Spinal cord (tissue), 10 donors: ENCODE measurements around the gene CCDC9. TPM values are rescaled to one million over a fixed set of nuclear protein-coding genes. Genes with fewer than 3 reads are reported as not detected.
"Not testable (repeated sequence)": the region's sequence is repeated elsewhere in the genome, so short reads cannot be mapped to it uniquely, and the experiment has no call there.

Experiments used
- DNase-seq, 6 donors: peaks; one replicate each; pipeline versions ENCODE4 v3.0.0 to v3.0.0-alpha.2; 2013 to 2015; ENCODE audit warnings: low spot score in 6 of 6, low read depth in 4 of 6
- H3K27ac ChIP-seq: one replicate; pipeline ENCODE4 v1.5.1; 2013; ENCODE audit warnings: low read depth, low read length, control low read depth
- H3K27me3 ChIP-seq: one replicate; pipeline ENCODE4 v1.6.1; 2013; ENCODE audit warnings: low read length; ENCODE audit not compliant: control insufficient read depth, insufficient read depth
- H3K36me3 ChIP-seq: one replicate; pipeline ENCODE4 v1.6.1; 2013; ENCODE audit warnings: low read length; ENCODE audit not compliant: control insufficient read depth, insufficient read depth
- H3K4me1 ChIP-seq: one replicate; pipeline ENCODE4 v1.6.1; 2013; ENCODE audit warnings: low read length; ENCODE audit not compliant: control insufficient read depth, insufficient read depth
- H3K4me3 ChIP-seq: one replicate; pipeline ENCODE4 v1.5.1; 2013; ENCODE audit warnings: low read depth, low read length, control low read depth
- H3K9me3 ChIP-seq: one replicate; pipeline ENCODE4 v1.6.1; 2013; ENCODE audit warnings: low read length; ENCODE audit not compliant: control insufficient read depth, insufficient read depth
- WGBS: methylation state at CpG from one replicate; pipeline ENCODE4 v1.1.5; 2013; ENCODE audit warnings: missing lambda C conversion rate; ENCODE audit not compliant: insufficient coverage; 5-methylcytosine and 5-hydroxymethylcytosine counted together
- polyA plus RNA-seq, 2 donors: library from polyadenylated mRNA; unstranded; fragments of 120-200 nt; gene quantifications; one replicate each; pipeline ENCODE4 v1.2.1, GENCODE V29; 2013; ENCODE audit not compliant: insufficient read length in 2 of 2
- total RNA-seq, 2 donors: library from RNA; depleted of rRNA in 1 of 2; stranded (reverse); fragments of 120-200 nt in 1 of 2; fragments of >200 nt in 1 of 2; gene quantifications; one replicate each; pipeline versions ENCODE4 v1.2.3 to v1.2.4, GENCODE V29; 2013 to 2014
- donor health status: healthy.

The CCDC9 gene
- total and polyA plus RNA-seq, 4 donors: 4.3 to 25.3 (median 15.1) TPM

- peaks cover 48% of the 10 kb centered on the region for H3K36me3 ChIP-seq
- no peak for DNase-seq
- no peak overlapping the region for H3K4me3 ChIP-seq
- no peaks in the 10 kb centered on the region for H3K27me3 ChIP-seq
- no peaks in the 10 kb centered on the region for H3K9me3 ChIP-seq
- peaks cover 37% of the 10 kb centered on the region for H3K4me1 ChIP-seq
- 69% methylated on average over 5 of the region's 6 CpGs for WGBS
- no peak overlapping the region for H3K27ac ChIP-seq
These were observed 15.6 kb downstream of the CCDC9 start for GRCh38 chr19:47271949-47272348.

GRCh38 chr19:47272448-47273312 lies 16.4 kb downstream of the CCDC9 start:
- no peak for DNase-seq
- peak overlapping the region; percentile 100 for H3K27ac ChIP-seq
- H3K36me3 ChIP-seq: peaks cover 40% of the 10 kb centered on the region
- H3K27me3 ChIP-seq: no peaks in the 10 kb centered on the region
- peak overlapping the region; percentile 89 for H3K4me3 ChIP-seq
- WGBS: 25% methylated on average over 35 of the region's 42 CpGs
- no peaks in the 10 kb centered on the region for H3K9me3 ChIP-seq
- H3K4me1 ChIP-seq: peaks cover 39% of the 10 kb centered on the region

- H3K4me1 ChIP-seq: peaks cover 40% of the 10 kb centered on the region
These were observed 17.2 kb downstream of the CCDC9 start for GRCh38 chr19:47273313-47274070.

GRCh38 chr19:47274071-47274890 lies 18.0 kb downstream of the CCDC9 start, which contains the start of gene INAFM1:
INAFM1 (plus strand) TSS chr19:47274885; CDS start chr19:47274920, 35 bp downstream.
- under 1% methylated on average over 51 of the region's 72 CpGs for WGBS
- Histone ChIP-seq H3K27ac (peak within 1 kb of the TSS; percentile 100), H3K36me3 (peaks cover 35% of the 10 kb centered on the region), H3K9me3 (no peaks in the 10 kb centered on the region), H3K27me3 (no peaks in the 10 kb centered on the region), H3K4me3 (peak within 1 kb of the TSS; percentile 89), H3K4me1 (peaks cover 40% of the 10 kb centered on the region)
- peak; percentile 81 to 98 (median 89) for DNase-seq

More at GRCh38 chr19:47273313-47274070, 17.2 kb downstream of the CCDC9 start:
- H3K27me3 ChIP-seq: no peaks in the 10 kb centered on the region
- no peaks in the 10 kb centered on the region for H3K9me3 ChIP-seq
- H3K36me3 ChIP-seq: peaks cover 37% of the 10 kb centered on the region
- H3K4me3 ChIP-seq: peak overlapping the region; percentile 89
- H3K27ac ChIP-seq: peak overlapping the region; percentile 100
- WGBS: 0% methylated on average over 35 of the region's 54 CpGs
- DNase-seq: peak; percentile 80 to 97 (median 87)

- WGBS: 2% methylated on average over 78 of the region's 82 CpGs
- peaks cover 40% of the 10 kb centered on the region for H3K4me1 ChIP-seq
These were observed 18.8 kb downstream of the CCDC9 start for GRCh38 chr19:47274891-47275761.

GRCh38 chr19:47275791-47276461 lies 19.6 kb downstream of the CCDC9 start:
- no peaks in the 10 kb centered on the region for H3K9me3 ChIP-seq

More at GRCh38 chr19:47274891-47275761, 18.8 kb downstream of the CCDC9 start:
- Histone ChIP-seq H3K36me3 (peaks cover 26% of the 10 kb centered on the region), H3K9me3 (no peaks in the 10 kb centered on the region), H3K4me3 (peak overlapping the region; percentile 39), H3K27ac (no peak overlapping the region), H3K27me3 (no peaks in the 10 kb centered on the region)
- peak in 2 of 6 donors; percentile 54 to 57 for DNase-seq

GRCh38 chr19:47276513-47276912 lies 20.2 kb downstream of the CCDC9 start:
- H3K4me3 ChIP-seq, H3K9me3 ChIP-seq, H3K27ac ChIP-seq, DNase-seq, H3K27me3 ChIP-seq: not testable (repeated sequence)
- no CpG with 5 or more reads among the region's 3 CpGs for WGBS
- peaks cover 12% of the 10 kb centered on the region for H3K36me3 ChIP-seq
- peaks cover 40% of the 10 kb centered on the region for H3K4me1 ChIP-seq

More at GRCh38 chr19:47275791-47276461, 19.6 kb downstream of the CCDC9 start:
- peaks cover 18% of the 10 kb centered on the region for H3K36me3 ChIP-seq
- H3K27ac ChIP-seq: no peak overlapping the region
- H3K4me1 ChIP-seq: peaks cover 40% of the 10 kb centered on the region
- DNase-seq: no peak
- no peaks in the 10 kb centered on the region for H3K27me3 ChIP-seq
- 58% methylated on average over 11 of the region's 13 CpGs for WGBS
- peak overlapping the region; percentile 39 for H3K4me3 ChIP-seq

- DNase-seq: peak in 1 of 6 donors; percentile 30
- no peak overlapping the region for H3K27ac ChIP-seq
- no peaks in the 10 kb centered on the region for H3K9me3 ChIP-seq
- no peaks in the 10 kb centered on the region for H3K27me3 ChIP-seq
- peaks cover 15% of the 10 kb centered on the region for H3K4me1 ChIP-seq
- H3K36me3 ChIP-seq: peaks cover 3% of the 10 kb centered on the region
- H3K4me3 ChIP-seq: no peak overlapping the region
- WGBS: 82% methylated on average over 10 of the region's 13 CpGs
These were observed 24.0 kb downstream of the CCDC9 start for GRCh38 chr19:47280183-47280797.
